ENCODE results near the gene PTTG1IP2.

GRCh38 chr7:90485734-90486316, 16.4 kb downstream of the PTTG1IP2 start:
- TF ChIP-seq CTCF (IDR thresholded peaks at IDR 0.05) (no peak), POLR2A (IDR thresholded peaks at IDR 0.05) (no peak)
